Colon (tissue), 2 donors: Measurements from ENCODE around the gene PARP16.
A peak's percentile ranks its signal among the peaks of the same experiment; 100 is the strongest.

Source experiments
- FAIRE-seq: peaks from 2 replicates; lab custom pipeline; 2012; peaks lifted over from hg19 to GRCh38; lab: Jason Lieb, UNC
- donor health status: control.
- donor health status: control.

PARP16 gene

GRCh38 chr15:65311760-65312159 is 25.1 kb upstream of the PARP16 start:
- FAIRE-seq: no peak

- no peak for FAIRE-seq
Measured at GRCh38 chr15:65310431-65311137, 23.9 kb upstream of the PARP16 start.

- FAIRE-seq: no peak
Measured at GRCh38 chr15:65309882-65310418, 23.3 kb upstream of the PARP16 start.

GRCh38 chr15:65307978-65308377 is 21.3 kb upstream of the PARP16 start:
- no peak for FAIRE-seq

- no peak for FAIRE-seq
Measured at GRCh38 chr15:65306551-65306950, 19.9 kb upstream of the PARP16 start.

GRCh38 chr15:65305776-65306175 is 19.1 kb upstream of the PARP16 start:
- FAIRE-seq: no peak

GRCh38 chr15:65305150-65305758 is 18.6 kb upstream of the PARP16 start:
- FAIRE-seq: no peak

GRCh38 chr15:65304381-65305149 is 17.9 kb upstream of the PARP16 start, which contains the start of gene RNU5B-1:
TSS of gene RNU5B-1 (plus strand) at chr15:65304677.
- peak; percentile 84 for FAIRE-seq

- FAIRE-seq: no peak
Measured at GRCh38 chr15:65303687-65304380, 17.2 kb upstream of the PARP16 start.

- FAIRE-seq: no peak
Measured at GRCh38 chr15:65302061-65302460, 15.4 kb upstream of the PARP16 start.

- no peak for FAIRE-seq
Measured at GRCh38 chr15:65300924-65301441, 14.3 kb upstream of the PARP16 start.

- FAIRE-seq: no peak
Measured at GRCh38 chr15:65298731-65299130, 12.0 kb upstream of the PARP16 start.

GRCh38 chr15:65292938-65293518 is 6.3 kb upstream of the PARP16 start:
- FAIRE-seq: no peak

GRCh38 chr15:65290228-65290627 is 3.5 kb upstream of the PARP16 start:
- no peak for FAIRE-seq

- no peak for FAIRE-seq
Measured at GRCh38 chr15:65289261-65289854, 2.7 kb upstream of the PARP16 start.

- FAIRE-seq: no peak
Measured at GRCh38 chr15:65287520-65287855, 805 bp upstream of the PARP16 start.

GRCh38 chr15:65286069-65286703 is 497 bp downstream of the PARP16 start:
- FAIRE-seq: no peak

- FAIRE-seq: no peak
Measured at GRCh38 chr15:65285291-65286068, 1.2 kb downstream of the PARP16 start.

- FAIRE-seq: no peak
Measured at GRCh38 chr15:65278480-65278879, 8.2 kb downstream of the PARP16 start.

- FAIRE-seq: no peak
Measured at GRCh38 chr15:65277015-65277414, 9.7 kb downstream of the PARP16 start.
